22Rv1 (cell line): ENCODE data around the gene LSM7.

Experiments used
- H3K27ac ChIP-seq: fragments of 450-650 bp; 2 replicates; pipeline ENCODE4 v1.5.1; 2017
- CTCF ChIP-seq: fragments of 450-650 bp; IDR thresholded peaks from 2 replicates; pipeline ENCODE4 v1.5.1; 2017; ENCODE audit warnings: mild to moderate bottlenecking
- ZFX ChIP-seq: fragments of 450-650 bp; IDR thresholded peaks from 2 replicates; pipeline ENCODE4 v1.6.1; 2017; ENCODE audit warnings: antibody characterized with exemption, borderline replicate concordance

LSM7 gene

GRCh38 chr19:2305452-2306280 is 22.7 kb downstream of the LSM7 start:
- TF ChIP-seq CTCF = no peak
- TF ChIP-seq ZFX = no peak
- H3K27ac ChIP-seq = no peak overlapping the region

- TF ChIP-seq CTCF (no peak), ZFX (no peak)
- no peak overlapping the region for H3K27ac ChIP-seq
Observed at GRCh38 chr19:2303211-2303798, 25.1 kb downstream of the LSM7 start.

- TF ChIP-seq ZFX (no peak), CTCF (no peak)
- H3K27ac ChIP-seq = no peak overlapping the region
Observed at GRCh38 chr19:2302319-2303210, 25.8 kb downstream of the LSM7 start.

- no peak overlapping the region for H3K27ac ChIP-seq
- TF ChIP-seq CTCF (no peak), ZFX (no peak)
Observed at GRCh38 chr19:2300533-2300932, 27.9 kb downstream of the LSM7 start.

- TF ChIP-seq CTCF = no peak
- TF ChIP-seq ZFX = no peak
- no peak overlapping the region for H3K27ac ChIP-seq
Observed at GRCh38 chr19:2296141-2296540, 32.2 kb downstream of the LSM7 start.

GRCh38 chr19:2294687-2295335 is 33.6 kb downstream of the LSM7 start:
- TF ChIP-seq ZFX (no peak), CTCF (no peak)
- H3K27ac ChIP-seq = no peak overlapping the region
